ENCODE data around the gene PRMT1.

DNA sequence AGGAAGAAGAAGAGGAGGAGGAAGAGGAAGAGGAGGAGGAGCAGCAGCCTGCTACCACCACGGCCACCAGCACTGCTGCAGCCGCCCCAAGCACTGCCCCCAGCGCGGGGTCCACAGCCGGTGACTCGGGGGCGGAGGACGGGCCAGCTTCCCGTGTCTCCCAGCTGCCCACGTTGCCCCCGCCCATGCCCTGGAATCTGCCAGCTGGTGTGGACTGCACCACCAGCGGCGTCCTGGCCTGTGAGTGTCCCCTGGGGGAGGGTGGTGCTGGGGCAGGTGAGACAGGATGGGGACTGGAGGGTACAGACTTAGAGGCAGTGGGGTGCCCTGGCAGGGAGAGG is 23.6 kb upstream of the PRMT1 start:
- TF ChIP-seq POLR2A (IDR thresholded peaks at IDR 0.05; ENCODE audit: extremely low read depth, insufficient read length) = no peak
- TF ChIP-seq, protein P1, sequence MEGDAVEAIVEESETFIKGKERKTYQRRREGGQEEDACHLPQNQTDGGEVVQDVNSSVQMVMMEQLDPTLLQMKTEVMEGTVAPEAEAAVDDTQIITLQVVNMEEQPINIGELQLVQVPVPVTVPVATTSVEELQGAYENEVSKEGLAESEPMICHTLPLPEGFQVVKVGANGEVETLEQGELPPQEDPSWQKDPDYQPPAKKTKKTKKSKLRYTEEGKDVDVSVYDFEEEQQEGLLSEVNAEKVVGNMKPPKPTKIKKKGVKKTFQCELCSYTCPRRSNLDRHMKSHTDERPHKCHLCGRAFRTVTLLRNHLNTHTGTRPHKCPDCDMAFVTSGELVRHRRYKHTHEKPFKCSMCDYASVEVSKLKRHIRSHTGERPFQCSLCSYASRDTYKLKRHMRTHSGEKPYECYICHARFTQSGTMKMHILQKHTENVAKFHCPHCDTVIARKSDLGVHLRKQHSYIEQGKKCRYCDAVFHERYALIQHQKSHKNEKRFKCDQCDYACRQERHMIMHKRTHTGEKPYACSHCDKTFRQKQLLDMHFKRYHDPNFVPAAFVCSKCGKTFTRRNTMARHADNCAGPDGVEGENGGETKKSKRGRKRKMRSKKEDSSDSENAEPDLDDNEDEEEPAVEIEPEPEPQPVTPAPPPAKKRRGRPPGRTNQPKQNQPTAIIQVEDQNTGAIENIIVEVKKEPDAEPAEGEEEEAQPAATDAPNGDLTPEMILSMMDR (IDR thresholded peaks at IDR 0.05; ENCODE audit: low read depth, low read length) = no peak
